K562 treated with DMSO at 1 percent for 48 hours (cell line): ENCODE data around the gene CST6. TPM values are rescaled to one million over a fixed set of nuclear protein-coding genes. Genes with fewer than 3 reads are reported as not detected.

Source experiments
- total RNA-seq: library from RNA; unstranded; fragments of 300-600 nt; gene quantifications from 2 replicates; pipeline ENCODE4 v1.2.3, GENCODE V29; 2022; ENCODE audit warnings: low replicate concordance; ENCODE audit errors: extremely low read depth

The CST6 gene, protein sequence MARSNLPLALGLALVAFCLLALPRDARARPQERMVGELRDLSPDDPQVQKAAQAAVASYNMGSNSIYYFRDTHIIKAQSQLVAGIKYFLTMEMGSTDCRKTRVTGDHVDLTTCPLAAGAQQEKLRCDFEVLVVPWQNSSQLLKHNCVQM
- total RNA-seq = not detected in 2 replicates

DNA sequence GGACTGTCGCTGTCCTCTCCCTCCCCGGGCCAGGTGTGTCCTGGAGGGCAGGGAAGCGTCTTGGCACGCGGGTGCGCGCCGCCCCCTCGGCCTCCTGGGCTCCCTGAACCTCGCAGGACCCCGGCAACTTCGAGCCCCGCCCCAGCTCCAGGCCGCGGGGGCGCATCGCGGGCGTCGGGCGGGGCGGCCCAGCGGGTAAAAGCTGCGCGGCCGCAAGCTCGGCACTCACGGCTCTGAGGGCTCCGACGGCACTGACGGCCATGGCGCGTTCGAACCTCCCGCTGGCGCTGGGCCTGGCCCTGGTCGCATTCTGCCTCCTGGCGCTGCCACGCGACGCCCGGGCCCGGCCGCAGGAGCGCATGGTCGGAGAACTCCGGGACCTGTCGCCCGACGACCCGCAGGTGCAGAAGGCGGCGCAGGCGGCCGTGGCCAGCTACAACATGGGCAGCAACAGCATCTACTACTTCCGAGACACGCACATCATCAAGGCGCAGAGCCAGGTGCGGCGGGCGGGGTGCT lies at the start of gene CST6:
TSS of gene CST6 (plus strand) at position 224 of the 519 bp plus-strand sequence. CDS start at position 261, 37 bp downstream.

DNA sequence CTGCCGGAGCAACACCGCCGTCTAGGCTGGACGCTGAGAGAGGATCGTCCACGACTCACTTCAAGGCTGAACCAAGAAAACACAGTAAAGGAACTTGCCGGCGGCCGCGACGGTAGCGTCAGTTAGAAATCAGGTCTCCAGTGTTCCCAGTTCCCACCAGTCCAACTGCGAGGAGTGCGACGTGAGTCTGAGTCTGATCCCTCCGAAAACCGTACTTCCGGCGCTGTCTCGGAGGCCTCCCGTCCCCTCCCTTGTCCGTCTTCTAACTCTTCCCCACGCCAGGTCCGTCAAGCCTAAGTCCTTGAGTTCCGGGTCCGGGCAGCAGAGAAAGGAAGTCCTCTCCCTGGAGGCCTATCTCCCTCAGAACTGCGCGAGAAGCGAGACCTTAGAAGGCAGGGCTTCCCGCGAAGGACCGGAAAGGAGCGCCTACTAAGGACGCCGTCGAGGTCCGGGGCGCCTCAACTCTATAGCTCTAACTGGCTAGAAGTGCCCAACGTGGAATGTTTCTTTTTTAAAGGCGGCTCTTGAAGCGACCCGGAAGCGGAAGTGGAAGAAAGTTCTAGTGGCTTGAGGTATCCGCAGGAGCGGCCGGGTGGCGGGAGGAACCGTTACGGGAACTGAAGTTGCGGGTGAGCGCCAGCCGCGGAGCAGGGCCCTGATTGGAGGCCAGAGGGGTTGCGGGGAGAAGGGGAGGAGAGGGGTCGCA lies 9.7 kb upstream of the CST6 start, which contains the start of the genes BANF1 and EIF1AD:
TSS of gene BANF1 (plus strand) at position 562 of the 706 bp plus-strand sequence. CDS start 748 bp downstream, outside the sequence.
TSS of gene EIF1AD (minus strand) at position 216 of the 706 bp plus-strand sequence. CDS start 1,768 bp downstream, outside the sequence.

DNA sequence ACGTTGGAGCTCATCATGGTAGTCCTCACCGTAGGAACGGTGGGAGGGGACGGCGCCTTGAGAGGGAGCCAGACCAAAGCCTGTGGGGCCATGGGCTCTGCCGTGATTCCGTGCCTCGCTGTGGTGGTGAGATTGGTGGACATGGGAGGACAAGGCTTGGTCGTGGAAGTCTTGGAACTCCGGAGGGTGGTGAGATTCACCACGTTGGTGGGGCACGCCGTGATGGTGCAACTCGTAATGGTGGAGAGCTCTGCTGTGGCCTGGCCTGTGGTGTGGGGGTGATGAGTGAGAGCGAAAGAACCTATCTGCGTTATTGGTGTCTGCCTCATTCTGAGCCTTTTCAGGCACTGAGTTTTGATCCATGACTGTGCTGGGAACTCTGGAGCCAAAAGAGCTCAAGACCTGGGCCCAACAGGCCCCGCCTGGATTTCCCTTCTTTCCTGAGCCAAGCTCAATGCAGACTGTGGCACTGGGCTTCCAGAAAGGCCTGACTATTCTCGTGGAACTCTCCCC lies 14.3 kb downstream of the CST6 start, which contains the start of gene CATSPER1:
TSS of gene CATSPER1 (minus strand) at position 463 of the 513 bp plus-strand sequence. CDS start at position 363, 100 bp downstream.

DNA sequence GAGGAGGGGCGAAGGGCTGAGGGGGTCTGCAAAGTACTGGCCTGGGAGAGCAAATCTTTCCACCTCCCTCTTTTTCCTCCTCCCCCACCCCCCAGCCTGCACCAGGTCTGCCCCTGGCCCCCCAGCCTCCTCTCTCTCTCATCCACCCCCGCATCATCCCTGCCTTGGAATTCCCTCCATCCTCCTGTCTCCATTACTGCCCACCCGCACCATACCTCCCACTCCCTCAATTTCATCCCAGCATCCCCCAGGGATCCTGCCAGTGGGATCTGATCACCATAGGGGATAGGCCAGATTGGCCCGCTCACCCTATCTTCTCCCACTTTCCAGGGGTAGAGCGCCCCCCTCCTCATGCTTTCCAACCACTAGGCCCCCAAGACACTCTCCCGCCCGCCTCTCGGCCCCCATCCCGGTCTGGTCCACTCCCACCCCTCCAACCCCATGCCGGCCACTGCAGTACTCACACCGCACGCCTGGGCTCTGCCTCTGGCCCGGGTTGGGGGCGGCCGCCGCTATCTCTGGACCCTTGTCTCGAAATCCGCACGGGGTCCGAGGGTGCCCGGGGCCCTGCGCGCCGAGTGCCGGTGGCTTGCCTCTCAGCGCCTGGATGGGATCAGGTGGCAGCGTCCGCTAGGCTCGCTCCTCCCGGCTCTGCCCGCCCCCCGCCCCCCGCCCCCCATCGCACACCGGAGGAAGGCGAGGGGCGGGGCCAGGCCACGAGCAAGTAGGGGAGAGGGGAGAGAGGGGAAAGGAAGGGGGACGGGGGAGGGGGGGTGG lies 36.9 kb downstream of the CST6 start, which contains the start of gene GAL3ST3:
TSS of gene GAL3ST3 (minus strand) at position 615 of the 777 bp plus-strand sequence. CDS start 3,746 bp downstream, outside the sequence.

DNA sequence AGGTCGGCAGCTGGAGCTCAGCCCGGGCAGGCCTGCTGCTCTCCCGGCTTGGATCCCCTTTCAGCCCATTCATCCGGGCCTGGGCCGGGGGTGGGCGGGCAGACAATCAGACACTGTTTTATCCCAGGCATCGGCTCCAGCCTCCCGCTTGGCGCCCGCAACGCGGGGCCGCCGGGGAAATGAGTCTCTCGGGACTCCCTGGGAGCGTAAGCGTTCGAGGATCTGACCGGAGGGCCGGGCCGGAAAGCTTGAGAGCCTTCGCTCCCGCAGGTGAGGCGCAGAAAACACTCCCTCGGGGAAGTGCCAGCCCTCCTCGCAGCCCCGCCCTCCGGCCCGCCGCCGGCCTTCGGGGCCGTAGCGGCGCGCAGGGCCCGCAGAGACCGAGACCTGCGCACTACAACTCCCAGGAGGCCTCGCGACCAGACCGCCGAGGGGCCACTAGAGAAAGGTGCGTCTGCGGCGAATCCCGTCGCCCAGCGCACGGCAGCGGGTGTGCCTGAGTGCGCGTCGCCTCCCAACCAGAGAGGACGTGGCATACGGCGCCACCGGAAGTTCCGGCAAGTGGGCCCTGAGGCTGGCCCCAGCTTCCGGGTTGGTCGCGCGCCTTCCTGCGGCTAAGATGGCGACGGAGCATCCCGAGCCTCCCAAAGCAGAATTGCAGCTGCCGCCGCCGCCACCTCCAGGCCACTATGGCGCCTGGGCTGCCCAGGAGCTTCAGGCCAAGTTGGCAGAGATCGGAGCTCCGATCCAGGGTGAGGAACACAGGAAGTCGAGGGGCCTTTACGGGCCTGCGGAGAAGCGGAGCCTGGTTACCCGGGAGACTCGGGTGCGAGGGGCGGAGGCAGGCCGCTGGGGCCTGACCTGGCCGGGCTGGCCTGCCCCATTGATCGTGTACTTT lies 40.2 kb downstream of the CST6 start, which contains the start of gene SF3B2:
TSS of gene SF3B2 (plus strand) at position 599 of the 898 bp plus-strand sequence. CDS start at position 620, 21 bp downstream.

Other genes starting within 250 kb of the CST6 start
- not detected in 2 replicates for gene AP5B1, start 231.0 kb upstream of the CST6 start, total RNA-seq
- not detected in 2 replicates for gene OVOL1, start 224.9 kb upstream of the CST6 start, total RNA-seq
- gene SNX32, start 178.0 kb upstream of the CST6 start, total RNA-seq = not detected in 2 replicates
- gene CFL1, start 153.8 kb upstream of the CST6 start, total RNA-seq = 572 TPM in 1 of 2 replicates, not detected in the other
- not detected in 2 replicates for gene MUS81, start 151.6 kb upstream of the CST6 start, total RNA-seq
- not detected in 2 replicates for gene EFEMP2, start 139.2 kb upstream of the CST6 start, total RNA-seq
- gene CTSW, start 132.2 kb upstream of the CST6 start, total RNA-seq = not detected in 2 replicates
- not detected in 2 replicates for gene FIBP, start 123.5 kb upstream of the CST6 start, total RNA-seq
- gene CCDC85B, start 121.3 kb upstream of the CST6 start, total RNA-seq = not detected in 2 replicates
- gene FOSL1, start 111.6 kb upstream of the CST6 start, total RNA-seq = not detected in 2 replicates
- not detected in 2 replicates for gene C11orf68, start 92.9 kb upstream of the CST6 start, total RNA-seq
- gene DRAP1, start 92.6 kb upstream of the CST6 start, total RNA-seq = not detected in 2 replicates
- not detected in 2 replicates for gene TSGA10IP, start 66.5 kb upstream of the CST6 start, total RNA-seq
- gene SART1, start 50.3 kb upstream of the CST6 start, total RNA-seq = not detected in 2 replicates
- not detected in 2 replicates for gene EIF1AD, start 9.9 kb upstream of the CST6 start, total RNA-seq
- not detected in 2 replicates for gene BANF1, start 9.5 kb upstream of the CST6 start, total RNA-seq
- gene CATSPER1, start 14.5 kb downstream of the CST6 start, total RNA-seq = not detected in 2 replicates
- not detected in 2 replicates for gene GAL3ST3, start 37.2 kb downstream of the CST6 start, total RNA-seq
- gene SF3B2, start 40.4 kb downstream of the CST6 start, total RNA-seq = not detected in 2 replicates
- not detected in 2 replicates for gene PACS1, start 58.3 kb downstream of the CST6 start, total RNA-seq
- not detected in 2 replicates for gene KLC2, start 245.7 kb downstream of the CST6 start, total RNA-seq